ENCODE data around the gene PHETA1.
"Not testable (repeated sequence)": the region's sequence is repeated elsewhere in the genome, so short reads cannot be mapped to it uniquely, and the experiment has no call there.

Gene PHETA1

GRCh38 chr12:111405859-111406473 is 37.1 kb upstream of the PHETA1 start, which contains the start of gene SH2B3:
TSS of gene SH2B3 (plus strand) at chr12:111405923. CDS start at chr12:111418146, 12,223 bp downstream.
- peak in 1 of 2 donors; percentile 66 for DNase-seq (ENCODE audit: low read depth in 2 of 2)

GRCh38 chr12:111405149-111405858 is 36.4 kb upstream of the PHETA1 start:
- DNase-seq (ENCODE audit: low read depth in 2 of 2), result peak; percentile 99

- peak; percentile 63 to 73 for DNase-seq (ENCODE audit: low read depth in 2 of 2)
Measured at GRCh38 chr12:111404362-111405148, 35.7 kb upstream of the PHETA1 start.

- DNase-seq (ENCODE audit: low read depth in 2 of 2), result not testable (repeated sequence)
Measured at GRCh38 chr12:111402490-111402824, 33.6 kb upstream of the PHETA1 start.

GRCh38 chr12:111401167-111401605 is 32.3 kb upstream of the PHETA1 start:
- no peak for DNase-seq (ENCODE audit: low read depth in 2 of 2)

- not testable (repeated sequence) for DNase-seq (ENCODE audit: low read depth in 2 of 2)
Measured at GRCh38 chr12:111399741-111400404, 31.0 kb upstream of the PHETA1 start.

- DNase-seq (ENCODE audit: low read depth in 2 of 2), result no peak
Measured at GRCh38 chr12:111398530-111398929, 29.6 kb upstream of the PHETA1 start.

GRCh38 chr12:111396726-111397445 is 28.0 kb upstream of the PHETA1 start:
- DNase-seq (ENCODE audit: low read depth in 2 of 2), result peak; percentile 76 to 77

GRCh38 chr12:111396271-111396670 is 27.4 kb upstream of the PHETA1 start:
- not testable (repeated sequence) for DNase-seq (ENCODE audit: low read depth in 2 of 2)

GRCh38 chr12:111395336-111396187 is 26.7 kb upstream of the PHETA1 start:
- no peak for DNase-seq (ENCODE audit: low read depth in 2 of 2)

GRCh38 chr12:111394480-111394879 is 25.6 kb upstream of the PHETA1 start:
- DNase-seq (ENCODE audit: low read depth in 2 of 2), result no peak

- DNase-seq (ENCODE audit: low read depth in 2 of 2), result no peak
Measured at GRCh38 chr12:111393700-111394300, 24.9 kb upstream of the PHETA1 start.

- no peak for DNase-seq (ENCODE audit: low read depth in 2 of 2)
Measured at GRCh38 chr12:111390910-111391309, 22.0 kb upstream of the PHETA1 start.

GRCh38 chr12:111389635-111390034 is 20.7 kb upstream of the PHETA1 start:
- no peak for DNase-seq (ENCODE audit: low read depth in 2 of 2)

- DNase-seq (ENCODE audit: low read depth in 2 of 2), result no peak
Measured at GRCh38 chr12:111387747-111388323, 18.9 kb upstream of the PHETA1 start.

- no peak for DNase-seq (ENCODE audit: low read depth in 2 of 2)
Measured at GRCh38 chr12:111386885-111387284, 18.0 kb upstream of the PHETA1 start.

- DNase-seq (ENCODE audit: low read depth in 2 of 2), result no peak
Measured at GRCh38 chr12:111384596-111384995, 15.7 kb upstream of the PHETA1 start.

- no peak for DNase-seq (ENCODE audit: low read depth in 2 of 2)
Measured at GRCh38 chr12:111379942-111380554, 11.2 kb upstream of the PHETA1 start.

- DNase-seq (ENCODE audit: low read depth in 2 of 2), result no peak
Measured at GRCh38 chr12:111377440-111377839, 8.5 kb upstream of the PHETA1 start.
